Stimulated activated CD8-positive, alpha-beta memory T cell treated with anti-CD3 and anti-CD28 coated beads, Interleukin-12 subunit alpha, Interleukin-12 subunit beta, amount 100 ng/mL, for 24 hours (primary cell): Measurements from ENCODE around the gene SYPL2.

Experiments used
- DNase-seq: peaks from one replicate; pipeline ENCODE4 v3.0.0-alpha.2; 2020; ENCODE audit errors: extremely low read depth

Gene SYPL2

DNA sequence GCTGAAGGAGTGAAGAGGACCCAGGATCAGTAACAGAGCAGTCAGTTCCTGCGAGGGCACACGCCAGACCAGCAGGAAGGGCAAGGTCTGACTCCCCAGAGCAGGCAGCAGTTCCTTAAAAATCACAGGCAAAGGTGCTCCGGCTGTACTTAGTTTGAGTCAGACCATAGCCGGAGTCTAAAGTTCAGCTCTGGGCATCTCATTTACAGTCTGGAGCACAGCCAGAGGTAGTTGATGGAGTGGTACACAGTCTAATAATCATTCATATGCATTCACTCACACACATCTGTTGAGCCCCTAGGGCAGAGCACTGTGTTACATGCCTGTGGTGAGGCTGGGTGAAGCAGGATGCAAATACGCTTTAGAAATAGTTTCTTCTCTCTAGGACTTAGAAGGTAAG is 50.5 kb downstream of the SYPL2 start:
- DNase-seq, result no peak

GRCh38 chr1:109517337-109517736 is 51.0 kb downstream of the SYPL2 start:
- no peak for DNase-seq

- DNase-seq, result no peak
Measured at GRCh38 chr1:109521002-109521951, 54.9 kb downstream of the SYPL2 start.

DNA sequence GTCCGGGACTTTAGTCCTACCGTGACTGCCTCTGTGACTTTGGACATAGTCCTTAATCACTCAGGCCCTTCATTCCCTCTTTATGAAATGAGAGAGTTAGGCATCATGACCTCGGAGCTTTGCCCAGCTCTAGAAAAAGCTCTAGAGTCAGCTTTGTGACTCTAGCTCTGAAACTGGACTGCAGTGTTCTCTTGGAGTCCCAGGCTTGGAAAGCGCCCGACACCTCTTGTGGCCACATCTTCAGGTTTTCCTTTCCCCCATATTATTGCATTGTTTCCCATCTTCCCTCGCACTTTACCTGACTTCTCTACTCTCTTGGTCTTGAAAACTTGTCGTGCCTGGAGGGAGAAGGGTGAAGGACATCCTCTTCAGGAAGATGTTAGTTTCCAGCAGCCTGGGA is 55.7 kb downstream of the SYPL2 start:
- DNase-seq, result no peak

GRCh38 chr1:109523706-109524105 is 57.4 kb downstream of the SYPL2 start:
- no peak for DNase-seq

DNA sequence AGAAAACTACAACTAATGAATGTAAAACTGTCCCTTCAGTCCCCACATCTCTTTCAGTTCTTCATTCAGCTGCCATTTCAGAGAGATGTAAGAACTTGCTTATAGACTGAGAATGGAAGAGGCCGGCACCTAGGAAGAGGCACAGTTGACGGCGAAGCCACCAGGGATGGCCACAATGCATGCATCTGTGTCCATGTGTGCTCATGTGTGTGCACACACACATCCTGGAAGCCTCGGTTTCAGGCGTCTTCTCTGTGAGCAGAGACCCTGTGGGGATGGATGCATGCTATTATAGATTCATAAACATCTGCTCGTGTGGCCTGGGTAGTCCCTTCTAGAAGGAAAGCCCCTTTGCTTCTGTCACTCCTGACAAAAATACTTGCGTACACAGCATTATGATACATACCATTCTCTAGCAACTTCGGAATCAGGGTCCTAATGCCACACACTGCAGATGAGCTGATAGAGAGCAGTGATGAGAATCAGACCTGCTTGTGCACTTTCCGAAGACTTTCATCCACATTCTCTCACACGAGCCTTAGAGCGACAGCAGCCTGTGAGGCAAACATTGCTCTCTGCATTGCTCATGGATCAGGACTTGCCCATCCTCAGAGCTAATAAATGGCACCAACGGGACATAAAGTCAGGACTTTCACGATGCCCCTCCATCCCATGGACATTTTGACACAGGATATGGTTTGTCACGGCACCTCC is 60.9 kb downstream of the SYPL2 start:
- no peak for DNase-seq

GRCh38 chr1:109527846-109528695 is 61.7 kb downstream of the SYPL2 start:
- DNase-seq, result no peak

- DNase-seq, result no peak
Measured at GRCh38 chr1:109528712-109529111, 62.4 kb downstream of the SYPL2 start.

GRCh38 chr1:109529881-109530456 is 63.6 kb downstream of the SYPL2 start:
- DNase-seq, result no peak

GRCh38 chr1:109530457-109531087 is 64.2 kb downstream of the SYPL2 start:
- no peak for DNase-seq

- DNase-seq, result no peak
Measured at GRCh38 chr1:109531380-109531779, 65.0 kb downstream of the SYPL2 start.
